ENCODE data around the gene EIPR1. TPM values are rescaled to one million over a fixed set of nuclear protein-coding genes. Genes with fewer than 3 reads are reported as not detected.

The EIPR1 gene
- total RNA-seq, 1 donor from 2014 or later: 27.2 TPM

DNA sequence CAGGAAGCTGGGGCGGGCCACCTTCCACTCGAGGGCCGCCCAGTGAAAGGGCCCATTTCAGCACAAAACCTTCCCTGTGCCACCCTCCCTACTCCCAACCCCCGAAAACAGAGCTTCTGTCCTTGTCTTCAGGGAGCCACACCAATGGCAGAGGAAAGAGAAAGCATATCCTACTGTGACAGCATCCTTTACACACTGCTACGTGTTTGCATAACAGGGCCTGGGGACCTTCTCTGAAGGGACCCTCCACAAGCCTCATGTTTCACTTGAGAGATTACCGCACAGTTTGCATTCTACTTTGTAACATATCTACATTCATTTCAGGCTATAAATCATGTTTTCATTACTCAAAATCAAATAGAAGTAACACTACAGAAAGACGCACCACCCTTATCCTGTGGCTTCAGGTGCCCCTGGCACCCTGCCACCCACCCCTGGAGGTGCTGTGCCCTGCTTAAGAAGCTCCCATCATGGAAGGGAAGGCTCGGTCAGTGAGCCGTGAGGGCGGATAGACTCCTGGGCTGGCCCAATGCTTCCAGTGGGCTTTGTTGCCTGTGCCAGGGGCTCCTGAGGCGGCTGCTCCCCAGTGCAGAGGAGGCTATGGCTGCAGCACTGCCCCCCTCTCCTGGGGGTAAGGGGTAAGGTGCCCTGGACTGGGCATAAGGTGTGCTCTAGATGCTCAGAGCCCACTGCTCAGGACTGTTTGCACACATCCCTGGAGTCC lies 52.0 kb downstream of the EIPR1 start:
- no peak for DNase-seq (ENCODE audit: low read depth in 2 of 2)

DNA sequence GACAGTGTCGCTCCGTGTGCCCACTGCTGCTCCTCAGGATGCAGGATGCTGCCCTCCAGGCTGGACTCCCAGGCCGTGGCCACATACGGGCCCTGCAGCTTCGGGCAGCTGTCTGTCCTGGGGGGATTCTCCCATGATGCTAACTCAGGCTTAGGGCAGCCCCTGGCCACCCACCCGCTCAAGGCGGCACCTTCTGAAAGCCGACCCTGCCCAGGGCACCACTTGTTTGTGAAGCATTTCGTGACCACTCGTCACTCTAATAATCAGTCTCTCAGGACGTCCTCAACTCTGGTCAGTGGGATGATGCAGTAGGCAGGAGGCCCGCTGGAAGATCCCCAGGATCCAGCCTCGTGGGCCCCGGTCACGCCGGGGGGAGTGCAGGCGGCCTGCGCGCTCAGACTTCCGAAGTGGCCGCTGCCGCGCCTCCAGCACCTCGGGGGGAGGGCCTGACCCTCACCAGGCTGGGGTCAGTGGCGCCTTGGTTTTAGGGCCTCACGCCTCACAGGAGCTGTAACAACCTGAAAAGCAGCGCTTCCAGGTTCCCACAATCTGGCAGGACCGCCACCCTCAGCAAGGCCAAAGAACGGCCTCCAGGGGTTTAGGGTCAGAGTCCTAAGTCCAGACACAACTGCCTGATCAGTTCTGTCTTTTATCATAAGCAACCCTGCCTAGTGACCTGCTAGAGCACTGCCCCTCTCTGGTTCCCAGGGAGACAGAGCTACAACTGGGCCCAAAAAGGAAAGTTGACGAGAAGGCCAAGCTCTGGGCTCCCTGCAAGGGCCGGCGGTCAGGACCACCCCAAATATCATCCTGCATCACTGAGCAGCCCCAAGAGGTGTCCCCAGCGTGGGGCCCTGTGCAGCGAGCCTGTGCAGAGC lies 53.0 kb downstream of the EIPR1 start:
- no peak for DNase-seq (ENCODE audit: low read depth in 2 of 2)

DNA sequence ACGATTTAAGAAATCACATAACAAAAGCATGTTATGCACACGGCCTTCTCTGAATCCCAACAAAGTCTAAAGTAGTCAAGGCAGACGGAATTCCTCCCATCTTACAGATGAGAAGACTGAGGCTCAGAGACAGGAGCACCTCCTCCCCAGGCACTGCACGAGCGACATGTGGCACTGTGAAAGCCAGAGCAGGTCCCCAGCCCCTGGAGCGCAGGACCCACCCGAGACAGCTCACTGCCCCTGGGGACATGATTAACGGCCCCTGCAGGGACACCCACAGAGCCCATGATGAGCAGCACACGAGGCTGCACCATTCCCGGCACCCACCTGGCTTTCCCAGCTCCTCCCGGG lies 53.6 kb downstream of the EIPR1 start:
- DNase-seq (ENCODE audit: low read depth in 2 of 2): no peak

DNA sequence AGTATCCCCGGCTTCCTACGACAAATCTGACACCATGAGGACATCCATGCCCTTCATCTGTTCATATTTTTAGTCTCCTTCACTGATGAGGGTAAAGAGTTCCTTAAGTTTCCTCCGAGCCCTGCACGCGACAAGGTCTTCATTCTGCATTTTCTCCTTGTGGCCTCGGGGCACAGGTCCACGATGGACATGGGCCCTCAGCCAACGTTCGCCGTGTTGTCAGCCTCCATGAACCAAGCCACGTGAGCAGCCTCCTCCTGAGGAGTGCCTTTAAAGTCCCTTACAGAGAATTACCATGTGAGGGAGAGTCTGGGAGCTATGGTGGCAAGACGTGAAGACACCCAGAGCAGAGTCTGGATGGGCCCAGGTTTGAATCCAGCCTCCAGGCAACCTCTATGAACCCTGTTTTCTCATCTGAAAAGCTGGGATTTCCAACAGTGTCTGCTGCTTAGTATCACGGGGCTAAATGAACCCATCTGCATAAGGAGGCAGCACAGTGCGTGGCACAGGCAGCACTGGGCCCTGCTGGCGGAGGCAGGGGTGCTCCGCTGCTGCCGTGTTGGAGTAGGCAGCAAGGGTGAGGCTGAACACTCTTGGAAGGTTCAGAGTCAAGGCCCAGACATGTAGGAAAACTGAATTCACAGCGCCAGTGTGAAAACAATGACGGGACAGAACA lies 54.1 kb downstream of the EIPR1 start:
- DNase-seq (ENCODE audit: low read depth in 2 of 2): no peak

DNA sequence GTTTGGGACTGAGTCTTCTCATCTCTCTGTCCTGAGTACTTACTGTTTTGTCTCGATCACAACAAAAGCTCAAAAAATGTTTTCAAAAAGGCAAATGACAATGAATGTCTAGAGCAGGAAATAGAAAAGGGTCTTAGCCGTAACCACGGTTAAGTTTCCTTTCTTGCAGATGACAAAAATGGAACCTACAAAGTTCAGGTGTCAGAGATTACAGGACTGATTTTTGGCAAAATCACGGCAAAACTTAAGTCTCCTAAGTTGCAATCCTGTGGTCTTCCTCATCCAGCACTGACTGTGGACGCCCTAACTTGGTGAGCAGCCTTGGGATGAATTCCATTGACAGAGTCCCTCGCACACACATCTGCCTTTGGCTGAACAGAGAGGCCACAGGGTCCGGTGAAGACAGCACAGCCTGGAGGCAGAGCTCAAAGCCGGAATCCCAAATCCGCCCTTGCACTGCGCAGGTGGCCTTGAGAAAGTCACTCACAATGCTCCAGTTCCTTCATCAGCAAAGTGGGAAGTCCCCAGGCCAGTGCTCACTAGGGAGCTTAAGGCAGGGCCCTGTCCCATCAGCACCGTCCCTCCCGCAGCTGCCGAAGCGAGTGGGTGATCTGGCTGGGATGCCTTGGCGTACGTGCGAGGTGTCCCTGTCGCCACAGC lies 55.2 kb downstream of the EIPR1 start:
- DNase-seq (ENCODE audit: low read depth in 2 of 2): no peak

DNA sequence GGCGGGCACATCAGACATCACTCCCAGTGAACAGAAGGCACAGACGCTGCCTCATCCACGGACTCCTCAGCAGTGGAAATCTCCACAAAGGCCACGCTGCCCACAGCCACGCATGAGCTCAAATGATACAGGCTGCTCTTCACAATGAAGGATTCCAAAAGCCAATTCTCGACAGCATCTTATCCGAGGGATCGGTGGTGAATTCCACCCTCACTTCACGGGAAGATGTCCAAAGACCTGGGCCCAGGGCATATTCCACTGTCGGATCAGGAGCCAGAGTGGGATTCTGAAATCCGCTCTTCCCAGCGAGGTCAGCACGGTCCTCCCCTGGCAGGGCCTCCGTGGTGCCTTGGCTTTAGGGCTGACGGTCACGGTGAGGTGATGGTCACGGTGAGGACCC lies 55.8 kb downstream of the EIPR1 start:
- DNase-seq (ENCODE audit: low read depth in 2 of 2): no peak

DNA sequence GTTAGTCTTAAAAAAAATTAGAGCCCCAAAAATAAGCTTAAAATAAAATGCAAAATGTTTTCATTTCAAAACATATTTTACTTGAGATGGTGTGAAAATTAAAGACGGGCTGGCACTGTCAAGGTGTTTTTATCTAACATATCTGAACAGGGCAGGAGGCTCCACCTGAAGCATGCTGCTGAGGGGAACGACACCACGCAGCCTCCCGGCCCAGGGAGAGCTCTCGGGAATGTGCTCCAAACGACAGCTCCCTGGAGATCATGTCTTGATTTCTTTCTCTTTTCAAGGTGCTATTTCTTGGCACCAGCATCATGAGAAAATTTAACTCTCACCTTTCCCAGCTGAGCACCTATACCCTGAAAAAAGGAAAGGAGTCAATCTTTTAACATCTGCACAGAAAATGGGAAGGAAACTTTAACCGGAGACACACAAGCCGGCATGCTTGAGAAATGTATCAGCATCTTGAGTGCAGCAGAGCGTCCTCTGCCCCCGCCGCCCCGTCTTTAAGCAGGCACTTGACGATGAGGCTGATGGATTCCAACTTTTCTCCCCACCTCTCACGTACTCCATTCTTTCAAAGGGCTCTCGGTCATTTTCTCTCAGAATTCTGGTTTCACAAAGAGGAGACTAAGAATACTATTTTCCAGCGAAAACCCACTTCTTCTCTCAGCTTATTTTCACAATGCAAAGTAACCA lies 56.6 kb downstream of the EIPR1 start:
- no peak for DNase-seq (ENCODE audit: low read depth in 2 of 2)

DNA sequence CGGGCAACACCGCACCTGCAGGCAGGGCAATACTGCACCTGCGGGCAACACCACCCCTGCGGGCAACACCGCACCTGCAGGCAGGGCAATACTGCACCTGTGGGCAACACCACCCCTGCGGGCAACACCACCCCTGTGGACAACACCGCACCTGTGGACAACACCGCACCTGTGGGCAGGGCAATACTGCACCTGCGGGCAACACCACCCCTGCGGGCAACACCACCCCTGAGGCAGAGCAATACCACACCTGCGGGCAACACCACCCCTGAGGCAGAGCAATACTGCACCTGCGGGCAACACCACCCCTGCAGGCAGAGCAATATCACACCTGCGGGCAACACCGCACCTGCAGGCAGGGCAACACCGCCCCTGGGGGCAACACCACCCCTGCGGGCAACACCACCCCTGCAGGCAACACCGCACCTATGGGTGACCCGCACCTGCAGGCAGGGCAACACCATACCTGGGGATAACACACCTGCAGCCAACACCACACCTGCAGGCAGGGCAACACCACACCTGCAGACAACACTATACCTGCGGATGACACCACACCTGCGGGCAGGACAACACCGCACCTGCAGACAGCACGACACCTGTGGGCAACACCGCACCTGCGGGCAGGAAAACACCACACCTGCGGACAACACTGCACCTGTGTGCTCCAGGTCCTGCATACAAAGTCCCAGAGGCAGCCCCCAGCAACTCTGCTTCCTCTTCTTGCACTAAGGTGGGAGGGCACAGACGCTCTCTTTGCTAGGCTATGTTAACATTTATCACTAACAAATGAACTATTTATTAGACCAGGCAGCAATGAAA lies 57.7 kb downstream of the EIPR1 start:
- DNase-seq (ENCODE audit: low read depth in 2 of 2): no peak

DNA sequence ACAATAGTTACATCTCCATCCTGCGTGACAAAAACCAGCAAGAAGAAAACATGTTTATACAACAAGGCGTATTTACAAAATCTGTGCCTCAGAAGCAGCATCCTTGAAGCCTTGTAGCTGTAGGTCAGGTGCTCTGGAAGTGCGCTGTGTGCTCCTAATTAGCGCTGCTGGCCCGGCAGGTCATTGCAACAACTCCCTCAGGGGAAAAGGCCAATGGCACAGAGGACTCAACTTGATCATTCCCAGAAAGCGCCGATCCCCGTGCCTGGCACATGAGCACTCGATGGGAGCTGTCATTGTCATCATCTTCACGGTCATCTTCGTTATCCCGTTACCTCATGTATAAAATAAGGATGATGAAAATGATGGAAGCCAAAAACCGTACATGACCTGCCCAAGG lies 58.5 kb downstream of the EIPR1 start:
- DNase-seq (ENCODE audit: low read depth in 2 of 2): no peak

DNA sequence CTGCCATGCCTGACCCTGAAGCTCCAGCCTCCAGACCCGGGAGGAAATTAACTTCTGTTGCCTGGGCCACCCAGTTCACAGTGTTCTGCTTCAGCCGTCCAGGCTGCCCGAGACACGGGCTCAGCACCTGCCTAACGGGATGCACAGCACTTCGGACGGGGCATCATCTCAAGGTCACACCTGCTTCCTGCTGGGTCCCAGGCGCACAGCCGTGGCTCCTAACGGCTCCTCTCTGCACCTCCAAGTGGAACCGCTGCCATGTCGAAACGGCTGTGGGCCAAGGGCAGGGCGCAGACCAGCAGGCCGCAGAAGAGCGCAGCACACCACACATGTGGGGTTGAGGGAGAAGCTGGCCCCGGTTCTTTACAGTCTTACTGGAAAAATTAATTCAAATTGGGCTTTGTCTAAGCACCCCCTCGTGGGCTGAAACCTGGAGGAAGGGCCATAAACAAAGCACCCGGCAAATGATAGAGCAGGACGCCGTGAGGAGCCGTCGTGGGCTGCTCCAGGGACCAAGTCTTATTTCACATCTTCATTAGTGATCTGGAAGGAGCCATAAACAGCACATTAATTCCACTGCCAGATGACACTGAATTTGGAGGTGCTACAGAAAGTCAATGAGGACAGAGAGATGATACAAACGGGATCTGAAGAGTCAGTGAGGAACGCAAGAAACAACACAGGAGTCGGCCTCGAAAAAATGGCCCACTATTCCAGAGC lies 59.6 kb downstream of the EIPR1 start:
- no peak for DNase-seq (ENCODE audit: low read depth in 2 of 2)

DNA sequence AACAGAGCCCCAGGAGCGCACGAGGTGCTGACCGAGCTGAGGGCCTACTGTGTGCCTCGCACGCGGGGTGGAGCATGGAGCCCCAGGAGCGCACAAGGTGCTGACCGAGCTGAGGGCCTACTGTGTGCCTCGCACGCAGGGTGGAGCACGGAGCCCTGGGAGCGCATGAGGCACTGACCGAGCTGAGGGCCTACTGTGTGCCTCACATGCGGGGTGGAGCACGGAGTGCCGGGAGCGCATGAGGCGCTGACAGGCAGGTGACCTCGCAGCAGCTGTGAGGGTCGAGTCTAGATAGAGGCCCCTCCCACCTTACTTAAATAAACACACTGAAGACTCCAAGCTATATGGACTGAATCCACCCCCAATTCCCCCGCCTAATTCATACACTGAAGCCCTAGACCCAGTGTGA lies 60.3 kb downstream of the EIPR1 start:
- DNase-seq (ENCODE audit: low read depth in 2 of 2): no peak

DNA sequence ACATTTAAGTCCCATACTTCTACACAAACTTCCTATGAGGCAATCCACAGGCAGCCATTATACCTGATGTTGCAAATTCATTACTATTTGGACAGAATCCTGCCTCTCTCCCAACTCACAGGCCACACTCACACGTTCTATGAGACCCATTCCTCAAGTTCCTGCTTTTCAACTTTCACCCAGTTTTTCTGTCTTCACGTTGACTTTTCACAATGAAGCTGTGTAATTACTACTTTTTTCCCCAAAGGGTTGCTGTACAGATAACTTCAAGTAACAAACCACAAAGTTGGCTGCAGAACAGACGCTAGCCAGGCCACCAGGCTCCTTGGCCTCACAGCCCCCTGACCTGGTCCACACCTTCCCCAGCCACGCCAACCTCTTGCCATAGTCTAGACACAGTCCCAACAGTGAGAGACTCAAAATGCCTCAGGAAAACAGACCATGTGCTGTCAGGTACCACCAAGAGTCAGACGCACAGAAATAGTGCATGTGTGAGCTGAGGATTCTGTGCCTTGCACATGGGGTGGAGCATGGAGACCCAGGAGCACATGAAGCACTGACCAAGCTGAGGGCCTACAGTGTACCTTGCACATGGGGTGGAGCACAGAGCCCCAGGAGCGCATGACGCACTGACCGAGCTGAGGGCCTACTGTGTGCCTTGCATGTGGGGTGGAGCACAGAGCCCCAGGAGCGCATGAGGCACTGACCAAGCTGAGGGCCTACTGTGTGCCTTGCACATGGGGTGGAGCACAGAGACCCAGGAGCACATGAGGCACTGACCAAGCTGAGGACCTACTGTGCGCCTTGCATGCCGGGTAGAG lies 61.0 kb downstream of the EIPR1 start:
- no peak for DNase-seq (ENCODE audit: low read depth in 2 of 2)

DNA sequence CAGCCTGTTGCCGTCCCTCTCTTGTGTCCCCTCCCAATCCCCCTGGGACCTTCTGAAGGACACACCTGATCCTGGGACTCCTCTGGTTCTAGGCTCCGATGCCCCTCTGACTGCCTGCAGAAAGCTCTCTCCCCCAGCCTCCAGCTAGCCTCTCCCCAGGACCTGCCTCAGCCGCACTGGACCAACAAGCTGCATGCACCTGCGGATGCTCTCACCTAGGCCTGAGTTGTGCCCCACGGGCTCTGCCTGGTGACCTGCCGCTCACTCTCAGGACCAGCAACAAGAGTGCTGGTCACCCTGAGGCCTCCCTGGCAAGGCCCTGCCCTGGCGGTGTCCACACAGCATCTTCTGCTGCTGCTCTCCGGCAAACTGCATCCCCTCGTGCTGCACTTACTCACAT lies 63.0 kb downstream of the EIPR1 start:
- DNase-seq (ENCODE audit: low read depth in 2 of 2): no peak

DNA sequence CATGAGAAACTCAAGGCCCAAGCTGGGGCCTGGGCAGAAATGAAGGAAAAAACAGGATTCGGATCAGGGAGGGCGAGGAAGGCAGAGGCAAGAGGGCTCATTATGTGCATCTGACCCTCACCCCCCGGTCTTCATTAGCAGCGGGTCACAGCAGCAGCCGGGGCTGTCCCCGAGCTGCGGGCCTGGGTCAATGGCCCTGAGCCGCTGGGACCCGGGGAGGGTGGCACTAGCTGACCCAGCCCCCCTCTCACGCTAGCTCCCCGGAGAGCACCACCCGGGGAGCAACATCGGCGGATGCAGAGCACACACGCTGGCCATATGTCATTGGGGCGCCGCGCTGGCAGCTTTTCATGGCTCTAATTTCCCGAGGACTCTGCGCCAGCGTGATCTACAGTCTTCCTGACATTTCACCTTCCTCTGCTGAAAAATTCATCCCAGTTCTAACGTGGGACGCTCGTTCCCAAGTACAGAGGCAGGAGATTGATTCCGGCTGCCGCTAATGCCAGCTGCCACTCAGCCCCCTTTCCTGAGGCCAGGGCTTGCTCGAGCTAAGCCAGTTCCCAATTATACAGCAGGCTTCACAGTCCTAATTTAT lies 63.7 kb downstream of the EIPR1 start:
- DNase-seq (ENCODE audit: low read depth in 2 of 2): peak; percentile 34 to 64

DNA sequence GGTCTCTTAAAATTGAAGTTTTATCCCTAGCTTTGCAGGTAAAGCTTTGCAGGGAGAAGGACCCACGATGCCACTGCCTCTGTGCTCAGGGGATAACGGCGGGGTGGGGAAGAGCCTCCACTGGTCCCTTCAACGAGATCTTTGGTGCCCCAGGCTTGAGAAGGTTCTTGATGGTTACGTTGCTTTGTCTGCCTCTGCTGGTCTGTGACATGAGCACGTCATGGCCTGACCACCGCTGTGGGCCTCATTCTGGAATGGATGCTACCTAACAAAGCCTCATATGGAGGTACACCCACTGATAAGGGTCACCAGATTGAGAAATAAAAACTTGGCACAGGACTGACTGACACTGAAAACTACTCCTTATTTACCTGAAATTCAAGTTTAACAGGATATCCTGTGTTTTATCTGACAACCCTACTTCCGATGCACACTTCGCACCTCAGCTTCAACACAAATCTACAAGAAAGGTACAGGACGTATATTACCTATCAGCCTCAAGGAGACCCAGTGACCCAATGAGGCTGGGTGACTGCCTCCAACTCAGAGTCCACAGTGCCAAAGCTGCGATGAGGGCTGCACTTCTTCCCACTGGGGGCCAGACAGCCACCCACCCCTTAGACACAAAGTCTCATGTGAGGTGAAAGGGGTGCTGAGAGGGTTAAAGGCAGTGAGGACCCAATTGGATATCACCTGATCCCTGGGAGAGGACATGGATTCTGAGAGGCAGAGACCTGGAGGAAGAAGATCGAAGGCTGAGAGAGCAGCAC lies 64.9 kb downstream of the EIPR1 start:
- no peak for DNase-seq (ENCODE audit: low read depth in 2 of 2)

DNA sequence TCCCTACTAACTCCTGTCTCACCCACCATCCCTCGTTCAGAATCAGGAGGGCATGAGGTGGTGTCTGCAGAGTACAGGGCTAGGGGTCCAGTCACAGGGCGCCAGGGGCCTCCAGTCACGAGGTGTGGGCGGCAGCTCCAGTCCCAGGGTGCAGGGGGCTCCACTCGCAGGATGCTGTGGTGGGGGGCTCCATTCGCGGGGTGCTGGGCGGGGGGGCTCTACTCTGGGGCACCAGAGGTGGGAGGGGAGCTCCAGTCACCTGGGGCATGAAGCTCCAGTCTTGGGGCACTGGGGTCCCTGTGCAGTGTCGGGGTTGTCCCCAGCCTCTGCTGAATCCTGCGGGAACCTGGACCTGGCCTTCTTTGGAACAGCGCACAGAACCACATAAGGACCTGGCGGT lies 66.0 kb downstream of the EIPR1 start:
- DNase-seq (ENCODE audit: low read depth in 2 of 2): no peak

DNA sequence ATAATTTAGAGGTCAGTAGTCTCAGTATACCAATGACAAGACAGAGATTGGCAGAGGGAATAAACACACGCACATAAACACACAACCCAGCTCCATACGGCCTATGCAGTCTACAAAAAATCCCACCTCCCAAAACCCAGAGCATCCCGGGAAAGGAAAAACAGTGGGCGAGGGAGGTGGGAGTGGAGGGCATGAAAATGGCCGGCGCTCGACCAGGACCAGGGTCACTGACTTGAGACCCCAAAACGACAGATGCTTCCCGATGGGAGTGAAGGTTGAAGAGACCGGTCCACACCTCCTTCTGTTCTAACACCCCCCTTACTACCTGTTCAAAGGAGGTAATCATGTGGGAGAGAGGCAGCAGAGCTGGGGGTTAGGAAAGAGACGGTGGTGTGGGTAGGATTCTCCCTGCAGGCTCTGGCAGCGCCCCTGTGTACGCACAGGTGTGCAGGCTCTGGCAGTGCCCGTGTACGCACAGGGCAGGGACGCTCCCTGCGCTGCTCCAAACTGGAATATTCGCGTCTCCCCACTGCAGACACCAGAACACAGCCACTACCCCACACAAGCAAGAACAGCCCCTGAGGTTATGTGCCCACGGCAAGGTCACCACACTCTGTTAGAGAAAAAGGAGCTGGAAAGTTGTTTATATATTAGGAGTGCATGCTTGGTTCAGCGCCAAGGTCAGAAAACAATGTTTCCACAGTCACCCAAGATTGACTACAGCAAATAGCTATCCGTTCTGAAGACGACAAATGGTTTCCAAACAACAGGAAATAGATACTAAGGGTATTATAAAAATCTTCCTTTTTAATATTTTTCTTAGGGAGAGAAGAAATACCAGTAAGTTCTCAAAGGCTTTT lies 67.9 kb downstream of the EIPR1 start:
- DNase-seq (ENCODE audit: low read depth in 2 of 2): peak in 1 of 2 donors; percentile 50
